Prostate gland (tissue), 2 donors: Measurements from ENCODE around the gene KPTN. TPM values are rescaled to one million over a fixed set of nuclear protein-coding genes. Genes with fewer than 3 reads are reported as not detected.

Source experiments
- DNase-seq: peaks from one replicate; pipeline ENCODE4 v3.0.0-alpha.2; 2019; ENCODE audit warnings: low spot score
- H3K27ac ChIP-seq, 2 donors: fragments of 200-600 bp; sonication (generic); 2 replicates each; pipeline ENCODE4 v1.5.1; 2017 to 2019
- H3K27me3 ChIP-seq: fragments of 200-600 bp; sonication (generic); replicated peaks from 2 replicates; pipeline ENCODE4 v1.5.1; 2019; ENCODE audit not compliant: insufficient read depth
- H3K36me3 ChIP-seq, 2 donors: fragments of 200-600 bp; sonication (generic); 1 replicate in 1 of 2; 2 replicates in 1 of 2; pipeline versions ENCODE4 v1.5.1 to v1.8.1; 2017 to 2019
- H3K4me1 ChIP-seq: fragments of 200-600 bp; sonication (generic); replicated peaks from 2 replicates; pipeline ENCODE4 v1.5.1; 2019
- H3K4me3 ChIP-seq, 2 donors: fragments of 200-600 bp; sonication (generic); 2 replicates each; pipeline ENCODE4 v1.5.1; 2017 to 2019
- H3K9me3 ChIP-seq: fragments of 200-600 bp; sonication (generic); 2 replicates; pipeline ENCODE4 v1.5.1; 2017
- CTCF ChIP-seq, 4 experiments: fragments of 200-600 bp in 2 of 4; fragments of 450-650 bp in 2 of 4; sonication (generic) in 2 of 4; IDR thresholded peaks; 1 replicate in 3 of 4; 2 replicates in 1 of 4; pipeline ENCODE4 v1.5.1; 2016 to 2019; ENCODE audit warnings: antibody characterized with exemption in 4 of 4, mild to moderate bottlenecking in 2 of 4, moderate library complexity in 2 of 4
- POLR2A ChIP-seq: fragments of 450-650 bp; IDR thresholded peaks from one replicate; pipeline ENCODE4 v1.6.1; 2016; ENCODE audit warnings: antibody characterized with exemption, mild to moderate bottlenecking
- POLR2AphosphoS5 ChIP-seq: sonication (generic); formaldehyde crosslinking; IDR thresholded peaks from one replicate; pipeline ENCODE4 v1.6.1; 2017; ENCODE audit warnings: antibody characterized with exemption
- WGBS: methylation state at CpG from one replicate; pipeline ENCODE4 v1.1.5; 2018; 5-methylcytosine and 5-hydroxymethylcytosine counted together
- intact Hi-C: fragments of 100-400 bp; cut with DNase I; formaldehyde crosslinking; loops from one replicate; pipeline ENCODE4 v1.14.2; 2022
- total RNA-seq, 2 donors: library from RNA; depleted of rRNA; stranded (reverse); fragments of >200 nt; gene quantifications; one replicate each; pipeline ENCODE4 v1.1.0, GENCODE V29; 2016

KPTN gene
- total RNA-seq, 2 donors from 2014 or later = 8.8 to 9.0 TPM

GRCh38 chr19:47495478-47496372, 11.7 kb upstream of the KPTN start:
- no peak for DNase-seq
- H3K36me3 ChIP-seq = peaks cover 4 to 12% of the 10 kb centered on the region in 2 donors
- WGBS = 67% methylated on average over 17 of the region's 17 CpGs
- H3K27me3 ChIP-seq = no peaks in the 10 kb centered on the region
- intact Hi-C loops = no loop called here
- H3K4me1 ChIP-seq = peaks cover 5% of the 10 kb centered on the region
- TF ChIP-seq POLR2AphosphoS5 (no peak), CTCF (IDR thresholded peaks at IDR 0.05) (no peak), POLR2A (no peak)
- no peak overlapping the region for H3K4me3 ChIP-seq
- H3K27ac ChIP-seq = no peak overlapping the region
- H3K9me3 ChIP-seq = no peaks in the 10 kb centered on the region

GRCh38 chr19:47494729-47495128, 10.7 kb upstream of the KPTN start:
- intact Hi-C loops = no loop called here
- H3K27me3 ChIP-seq = no peaks in the 10 kb centered on the region
- no peaks in the 10 kb centered on the region for H3K9me3 ChIP-seq
- WGBS = 53% methylated on average over 9 of the region's 9 CpGs
- TF ChIP-seq CTCF (IDR thresholded peaks at IDR 0.05) (no peak), POLR2A (no peak), POLR2AphosphoS5 (no peak)
- H3K4me3 ChIP-seq = no peak overlapping the region
- DNase-seq = no peak
- peaks cover 4 to 13% of the 10 kb centered on the region in 2 donors for H3K36me3 ChIP-seq
- H3K27ac ChIP-seq = no peak overlapping the region
- H3K4me1 ChIP-seq = peaks cover 5% of the 10 kb centered on the region

GRCh38 chr19:47494211-47494547, 10.2 kb upstream of the KPTN start:
- intact Hi-C loops = no loop called here
- Histone ChIP-seq H3K9me3 (no peaks in the 10 kb centered on the region), H3K4me1 (peaks cover 5% of the 10 kb centered on the region), H3K36me3 (peaks cover 4 to 18% of the 10 kb centered on the region in 2 donors), H3K27ac (no peak overlapping the region), H3K27me3 (no peaks in the 10 kb centered on the region), H3K4me3 (no peak overlapping the region)
- 86% methylated on average over 5 of the region's 5 CpGs for WGBS
- TF ChIP-seq CTCF (IDR thresholded peaks at IDR 0.05) (no peak), POLR2A (no peak), POLR2AphosphoS5 (no peak)
- DNase-seq = no peak

- H3K36me3 ChIP-seq = peaks cover 4 to 21% of the 10 kb centered on the region in 2 donors
- WGBS = 83% methylated on average over 18 of the region's 18 CpGs
- intact Hi-C loops = no loop called here
Measured at GRCh38 chr19:47493378-47494210, 9.6 kb upstream of the KPTN start.

More at GRCh38 chr19:47493378-47494210, 9.6 kb upstream of the KPTN start:
- Histone ChIP-seq H3K27me3 (no peaks in the 10 kb centered on the region), H3K4me1 (peaks cover 5% of the 10 kb centered on the region), H3K9me3 (no peaks in the 10 kb centered on the region), H3K27ac (no peak overlapping the region), H3K4me3 (no peak overlapping the region)
- no peak for DNase-seq
- no peak for TF ChIP-seq CTCF (IDR thresholded peaks at IDR 0.05)
- no peak for TF ChIP-seq POLR2A
- no peak for TF ChIP-seq POLR2AphosphoS5
